Upper lobe of left lung (tissue), 6 donors: ENCODE data around the gene SLC26A1. TPM values are rescaled to one million over a fixed set of nuclear protein-coding genes. Genes with fewer than 3 reads are reported as not detected.
A peak's percentile ranks its signal among the peaks of the same experiment; 100 is the strongest.

Experiments used
- ATAC-seq, 2 donors: fragments of 200-7000 bp; cut with Tn5 transposase; one replicate each; pipeline ENCODE4 v1.9.1; 2022; ENCODE audit warnings: mild to moderate bottlenecking in 2 of 2, moderate library complexity in 2 of 2; ENCODE audit not compliant: low FRiP score in 2 of 2
- DNase-seq, 2 donors: peaks; one replicate each; pipeline ENCODE4 v3.0.0-alpha.2; 2019 to 2020
- H3K27ac ChIP-seq, 4 donors: fragments of 200-600 bp; sonication (generic); one replicate each; pipeline ENCODE4 v1.5.1; 2016 to 2019
- H3K27me3 ChIP-seq, 4 donors: fragments of 200-600 bp; sonication (generic); one replicate each; pipeline ENCODE4 v1.5.1; 2017 to 2019
- H3K36me3 ChIP-seq, 4 donors: fragments of 200-600 bp; sonication (generic); one replicate each; pipeline ENCODE4 v1.5.1; 2016 to 2019
- H3K4me1 ChIP-seq, 4 donors: fragments of 200-600 bp; sonication (generic); one replicate each; pipeline ENCODE4 v1.5.1; 2018 to 2019
- H3K4me3 ChIP-seq, 4 donors: fragments of 200-600 bp; sonication (generic); one replicate each; pipeline ENCODE4 v1.5.1; 2017 to 2019; ENCODE audit warnings: mild to moderate bottlenecking in 2 of 4, moderate library complexity in 1 of 4
- H3K9me3 ChIP-seq, 4 donors: fragments of 200-600 bp; sonication (generic); one replicate each; pipeline ENCODE4 v1.5.1; 2018 to 2019
- EP300 ChIP-seq, 4 donors: sonication (generic); formaldehyde crosslinking; IDR thresholded peaks; one replicate each; pipeline ENCODE4 v1.5.1; 2017; ENCODE audit warnings: antibody characterized with exemption in 4 of 4, control low read depth in 2 of 4
- POLR2A ChIP-seq, 4 donors: fragments of 450-650 bp; IDR thresholded peaks; one replicate each; pipeline ENCODE4 v1.5.1; 2016 to 2017; ENCODE audit warnings: antibody characterized with exemption in 4 of 4, mild to moderate bottlenecking in 2 of 4
- POLR2AphosphoS5 ChIP-seq, 2 donors: sonication (generic); formaldehyde crosslinking; IDR thresholded peaks; one replicate each; pipeline ENCODE4 v1.5.1; 2017; ENCODE audit warnings: antibody characterized with exemption in 2 of 2
- WGBS, 2 donors: methylation state at CpG; one replicate each; pipeline ENCODE4 v1.1.5; 2017 to 2018; 5-methylcytosine and 5-hydroxymethylcytosine counted together
- total RNA-seq, 6 donors: library from RNA; depleted of rRNA in 4 of 6; stranded (reverse); fragments of >200 nt in 4 of 6; gene quantifications; one replicate each; pipeline versions ENCODE4 v1.1.0 to v1.2.1, GENCODE V29; 2016 to 2021
- TF ChIP-seq, protein P1 (sequence below), 6 experiments: fragments of 450-650 bp in 4 of 6; fragments of 200-600 bp in 2 of 6; sonication (generic) in 2 of 6; IDR thresholded peaks; one replicate each; pipeline ENCODE4 v1.5.1; 2016 to 2019; ENCODE audit warnings: antibody characterized with exemption in 6 of 6
- donor health status: DM: no; HTN: no; CAD: no; lungs with moderate emphysema.
- donor health status: DM: no; HTN: yes; CAD: no; lungs with severe emphysema.

The SLC26A1 gene
- total RNA-seq, 6 donors from 2014 or later, result 0.39 to 2.1 (median 0.68) TPM

GRCh38 chr4:1036976-1037810, 44.0 kb upstream of the SLC26A1 start:
- H3K27me3 ChIP-seq, result peaks cover 0 to 3% (median 0%) of the 10 kb centered on the region in 4 donors
- ATAC-seq (no peak), DNase-seq (peak in 1 of 2 donors; percentile 79)
- no peaks in the 10 kb centered on the region for H3K9me3 ChIP-seq
- no peak overlapping the region for H3K4me3 ChIP-seq
- H3K27ac ChIP-seq, result no peak overlapping the region
- no peaks in the 10 kb centered on the region for H3K36me3 ChIP-seq
- TF ChIP-seq, protein P1, sequence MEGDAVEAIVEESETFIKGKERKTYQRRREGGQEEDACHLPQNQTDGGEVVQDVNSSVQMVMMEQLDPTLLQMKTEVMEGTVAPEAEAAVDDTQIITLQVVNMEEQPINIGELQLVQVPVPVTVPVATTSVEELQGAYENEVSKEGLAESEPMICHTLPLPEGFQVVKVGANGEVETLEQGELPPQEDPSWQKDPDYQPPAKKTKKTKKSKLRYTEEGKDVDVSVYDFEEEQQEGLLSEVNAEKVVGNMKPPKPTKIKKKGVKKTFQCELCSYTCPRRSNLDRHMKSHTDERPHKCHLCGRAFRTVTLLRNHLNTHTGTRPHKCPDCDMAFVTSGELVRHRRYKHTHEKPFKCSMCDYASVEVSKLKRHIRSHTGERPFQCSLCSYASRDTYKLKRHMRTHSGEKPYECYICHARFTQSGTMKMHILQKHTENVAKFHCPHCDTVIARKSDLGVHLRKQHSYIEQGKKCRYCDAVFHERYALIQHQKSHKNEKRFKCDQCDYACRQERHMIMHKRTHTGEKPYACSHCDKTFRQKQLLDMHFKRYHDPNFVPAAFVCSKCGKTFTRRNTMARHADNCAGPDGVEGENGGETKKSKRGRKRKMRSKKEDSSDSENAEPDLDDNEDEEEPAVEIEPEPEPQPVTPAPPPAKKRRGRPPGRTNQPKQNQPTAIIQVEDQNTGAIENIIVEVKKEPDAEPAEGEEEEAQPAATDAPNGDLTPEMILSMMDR (IDR thresholded peaks at IDR 0.05), result no peak
- TF ChIP-seq POLR2AphosphoS5 (IDR thresholded peaks at IDR 0.05) (no peak), EP300 (IDR thresholded peaks at IDR 0.05) (no peak), POLR2A (IDR thresholded peaks at IDR 0.05) (no peak)
- WGBS, 2 donors, result 94 to 95% methylated on average over 7 to 12 of the region's 26 CpGs
- H3K4me1 ChIP-seq, result peaks cover 3 to 32% (median 20%) of the 10 kb centered on the region in 4 donors

- Histone ChIP-seq H3K4me1 (peaks cover 1 to 22% (median 12%) of the 10 kb centered on the region in 4 donors), H3K9me3 (no peaks in the 10 kb centered on the region), H3K27me3 (peaks cover 0 to 3% (median 0%) of the 10 kb centered on the region in 4 donors), H3K4me3 (no peak overlapping the region), H3K27ac (no peak overlapping the region), H3K36me3 (no peaks in the 10 kb centered on the region)
- TF ChIP-seq POLR2AphosphoS5 (IDR thresholded peaks at IDR 0.05), result no peak
- TF ChIP-seq POLR2A (IDR thresholded peaks at IDR 0.05), result no peak
- no peak for TF ChIP-seq EP300 (IDR thresholded peaks at IDR 0.05)
- TF ChIP-seq, protein P1 (IDR thresholded peaks at IDR 0.05), result no peak
- DNase-seq, result peak in 1 of 2 donors; percentile 81
- WGBS, 2 donors, result 91 to 92% methylated on average over 4 to 12 of the region's 15 CpGs
- ATAC-seq, result no peak
Measured at GRCh38 chr4:1036095-1036494, 42.9 kb upstream of the SLC26A1 start.

DNA sequence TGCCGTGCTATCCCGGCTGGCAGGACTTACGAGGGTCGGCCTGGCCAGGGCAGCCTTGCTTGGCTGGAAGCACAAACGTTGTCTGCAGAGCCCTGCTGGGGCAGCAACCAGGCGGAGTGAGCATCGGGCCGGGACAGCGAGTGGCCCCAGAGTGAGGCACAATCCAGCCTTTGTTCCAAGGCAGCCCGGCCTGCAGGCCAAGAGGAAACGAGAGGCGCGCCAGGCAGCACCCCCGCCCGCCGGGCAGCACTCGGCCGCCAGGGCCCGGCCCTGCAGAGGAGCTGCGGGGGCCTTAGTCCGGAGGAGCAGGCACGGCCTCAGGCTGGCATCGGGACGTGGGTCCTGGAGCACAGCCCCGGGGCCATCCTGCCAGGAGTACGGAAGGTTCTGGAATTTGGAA, 42.3 kb upstream of the SLC26A1 start:
- peak in 1 of 2 donors; percentile 84 for DNase-seq
- 21 to 70% methylated on average over 8 to 12 of the region's 26 CpGs for WGBS, 2 donors
- Histone ChIP-seq H3K27me3 (peaks cover 0 to 3% (median 0%) of the 10 kb centered on the region in 4 donors), H3K4me1 (peaks cover 0 to 17% (median 12%) of the 10 kb centered on the region in 4 donors), H3K36me3 (no peaks in the 10 kb centered on the region), H3K9me3 (no peaks in the 10 kb centered on the region), H3K4me3 (no peak overlapping the region), H3K27ac (no peak overlapping the region)
- TF ChIP-seq POLR2A (IDR thresholded peaks at IDR 0.05) (no peak), POLR2AphosphoS5 (IDR thresholded peaks at IDR 0.05) (no peak), EP300 (IDR thresholded peaks at IDR 0.05) (no peak)
- TF ChIP-seq, protein P1 (IDR thresholded peaks at IDR 0.05), result peak in 1 of 6 experiments; percentile 11
- no peak for ATAC-seq

DNA sequence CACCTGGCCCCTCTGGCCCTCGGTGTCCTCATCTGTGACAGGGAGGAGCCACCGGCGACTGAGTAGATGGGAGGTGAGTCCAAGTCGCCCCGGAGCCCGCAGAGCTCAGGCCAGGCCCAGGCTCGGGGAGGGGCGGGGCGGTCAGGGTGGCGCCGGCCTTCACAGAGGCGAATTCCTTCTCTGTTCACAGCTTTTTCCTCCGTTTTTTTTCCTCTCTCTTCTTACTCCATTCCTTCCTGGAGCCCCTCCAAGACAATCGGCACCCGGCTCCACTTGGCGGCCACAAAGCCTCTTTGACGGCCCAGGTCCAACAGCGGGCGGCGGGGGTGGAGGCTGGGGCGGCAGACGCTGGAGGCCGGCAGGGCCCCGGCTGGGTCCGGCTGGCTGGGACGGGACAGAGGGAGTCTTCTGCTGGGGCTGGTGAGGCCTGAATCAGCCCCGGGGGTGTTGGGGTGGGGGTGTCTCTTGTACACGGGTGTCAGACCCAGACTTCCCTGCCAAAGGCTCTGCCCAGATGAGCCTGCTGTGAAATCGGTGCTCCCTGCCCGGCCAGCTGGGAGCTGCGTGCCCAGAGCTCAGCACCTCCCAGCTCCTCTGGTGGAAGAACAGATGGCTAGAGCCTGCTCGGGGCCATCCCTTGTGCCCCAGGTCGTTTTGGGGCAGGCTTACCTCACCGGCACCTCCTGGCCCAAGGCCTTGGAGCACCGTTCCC, 40.8 kb upstream of the SLC26A1 start:
- 44 to 64% methylated on average over 28 to 33 of the region's 35 CpGs for WGBS, 2 donors
- Histone ChIP-seq H3K27ac (peak overlapping the region in 1 of 4 donors; percentile 45), H3K9me3 (no peaks in the 10 kb centered on the region), H3K4me1 (peaks cover 0 to 11% (median 9%) of the 10 kb centered on the region in 4 donors), H3K36me3 (no peaks in the 10 kb centered on the region), H3K4me3 (peak overlapping the region in 3 of 4 donors; percentile 3 to 17 (median 13)), H3K27me3 (peaks cover 0 to 3% (median 0%) of the 10 kb centered on the region in 4 donors)
- TF ChIP-seq POLR2A (IDR thresholded peaks at IDR 0.05), result no peak
- TF ChIP-seq EP300 (IDR thresholded peaks at IDR 0.05), result no peak
- TF ChIP-seq POLR2AphosphoS5 (IDR thresholded peaks at IDR 0.05), result no peak
- TF ChIP-seq, protein P1 (IDR thresholded peaks at IDR 0.05), result no peak
- peak in 1 of 2 donors; percentile 67 for ATAC-seq
- no peak for DNase-seq
